Hematopoietic multipotent progenitor cell treated with erythropoietin and hydrocortisone succinate and interleukin-3 and kit ligand, for 8 days (in vitro differentiated cells): ENCODE results near the gene PDE10A.
"Not testable (repeated sequence)": the region's sequence is repeated elsewhere in the genome, so short reads cannot be mapped to it uniquely, and the experiment has no call there.

Source experiments
- DNase-seq: peaks from one replicate; pipeline ENCODE4 v3.0.0-alpha.2; 2015

PDE10A gene

DNA sequence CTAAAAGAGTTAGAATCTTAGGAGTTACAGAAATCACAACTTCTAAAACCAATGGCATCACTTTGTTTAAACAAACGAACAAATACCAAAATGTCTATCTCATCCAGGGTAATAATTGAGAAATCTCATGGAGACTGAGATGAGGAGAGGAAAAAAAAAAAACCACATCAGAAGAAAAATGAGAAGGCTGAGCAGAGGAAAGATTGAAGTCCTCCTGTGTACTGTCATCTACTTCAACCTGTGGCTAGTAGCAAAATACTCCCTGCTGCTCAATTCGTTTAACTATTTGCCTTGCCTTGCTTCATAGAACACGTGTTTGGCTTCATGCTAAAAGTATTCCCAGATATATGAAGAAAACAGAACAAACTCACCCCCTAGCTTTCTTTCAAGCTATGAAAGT, 143.7 kb downstream of the PDE10A start:
- no peak for DNase-seq

DNA sequence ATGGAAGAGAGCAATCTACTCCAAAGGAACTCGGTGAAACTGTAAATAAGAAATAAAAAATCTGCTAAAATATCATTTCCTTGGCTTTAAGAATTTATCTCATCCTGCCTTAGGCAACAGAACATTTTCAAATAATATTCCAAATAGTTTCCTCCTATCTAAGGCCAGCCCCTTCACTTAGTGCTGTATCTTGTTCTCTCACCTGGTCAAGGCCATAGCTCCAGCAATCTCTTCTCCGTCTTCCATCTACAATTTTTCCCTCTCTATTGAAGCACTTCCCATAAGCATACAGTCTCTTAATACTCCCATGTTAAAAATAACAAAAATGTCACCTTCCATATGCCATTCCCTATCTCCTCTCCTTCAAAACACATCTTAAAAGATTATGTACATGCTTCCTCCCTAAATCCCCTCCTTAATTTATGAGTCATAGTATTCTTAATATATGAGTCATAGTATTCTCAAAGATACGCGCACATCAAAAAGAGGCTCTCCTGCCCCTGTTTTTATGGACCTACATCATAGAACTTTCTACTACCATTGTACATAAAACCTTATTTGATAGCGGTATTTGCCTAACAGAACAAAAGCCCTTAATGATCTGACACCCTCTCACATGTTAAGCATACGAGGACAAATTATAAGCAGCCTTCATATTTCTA, 146.9 kb downstream of the PDE10A start:
- no peak for DNase-seq

DNA sequence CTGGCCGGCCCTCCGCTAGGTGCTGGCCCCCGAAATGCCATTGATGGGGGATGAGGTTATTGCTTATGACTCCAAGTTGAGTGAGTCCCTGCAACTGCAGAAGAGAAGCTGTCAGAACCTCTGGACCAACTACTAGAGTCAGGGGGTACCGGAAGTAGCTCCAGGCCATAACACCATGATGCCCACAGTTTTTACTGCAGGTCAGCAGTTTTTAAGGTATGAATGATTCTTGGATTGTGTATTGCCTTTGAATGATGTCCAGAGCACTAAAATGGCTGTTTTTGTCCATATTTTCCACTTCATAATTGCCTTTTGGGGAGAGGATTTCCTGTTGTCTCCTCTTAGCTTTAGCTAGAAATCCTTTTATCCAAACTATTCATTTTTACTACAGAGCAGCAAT, 148.4 kb downstream of the PDE10A start:
- no peak for DNase-seq

DNA sequence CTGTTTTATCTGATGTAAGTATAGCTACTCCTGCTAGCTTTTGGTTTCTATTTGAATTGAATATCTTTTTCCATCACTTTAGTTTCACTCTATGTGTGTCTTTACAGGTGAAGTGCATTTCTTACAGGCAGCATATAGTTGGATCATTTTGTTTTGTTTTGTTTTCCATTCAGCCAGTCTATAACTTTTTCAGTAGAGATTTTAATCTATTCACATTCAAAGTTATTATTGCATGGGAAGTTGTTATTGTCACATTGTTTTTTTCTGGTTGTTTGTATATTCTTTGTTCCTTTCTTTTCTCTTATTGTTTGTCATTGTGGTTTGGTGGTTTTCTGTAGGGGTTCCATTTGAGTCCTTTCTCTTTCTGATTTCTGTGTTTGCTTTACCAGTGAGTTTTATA, 151.2 kb downstream of the PDE10A start:
- no peak for DNase-seq

DNA sequence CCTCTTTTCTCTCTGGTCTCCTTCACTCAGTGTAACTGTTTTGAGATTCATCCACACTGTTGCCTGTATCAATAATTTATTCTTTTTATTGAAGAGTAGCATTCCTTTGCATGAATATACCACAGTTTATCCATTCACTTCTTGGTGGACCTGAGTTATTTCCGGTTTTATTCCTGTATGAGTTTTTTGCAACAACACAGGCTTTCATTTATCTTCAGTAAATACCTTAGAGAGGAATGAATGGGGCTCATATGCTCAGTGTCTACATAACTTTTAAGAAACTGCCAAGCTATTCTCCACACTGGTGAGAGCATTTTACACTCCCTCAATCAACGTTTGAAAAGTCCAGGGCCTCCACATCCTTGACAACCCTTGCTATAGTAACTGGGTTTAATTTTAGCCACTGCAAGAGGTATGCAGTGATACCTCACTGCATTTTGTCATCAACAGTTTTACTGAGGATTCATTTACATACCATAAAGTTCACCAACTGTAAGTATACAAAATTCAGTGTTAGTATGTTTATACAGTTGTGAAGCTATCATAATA, 154.6 kb downstream of the PDE10A start:
- no peak for DNase-seq

DNA sequence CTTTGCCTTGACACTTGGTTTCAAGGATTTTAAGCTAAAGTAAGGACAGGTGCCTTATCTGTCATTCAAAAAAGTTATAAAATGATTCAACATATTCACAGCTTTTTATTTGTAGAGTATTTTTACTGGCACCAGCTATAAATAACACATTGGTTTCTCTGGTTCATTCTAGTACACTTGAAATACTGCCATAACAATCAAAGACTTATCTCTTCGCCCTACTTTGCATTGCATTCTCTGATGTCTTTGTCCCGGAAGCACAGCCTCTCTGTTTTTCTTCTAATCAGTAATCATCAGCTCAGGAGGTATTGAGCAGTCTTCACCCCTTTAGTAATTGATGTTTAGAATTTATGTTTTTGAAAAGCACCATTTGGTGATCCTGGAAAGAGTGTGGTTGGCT, 156.4 kb downstream of the PDE10A start:
- DNase-seq, result no peak

DNA sequence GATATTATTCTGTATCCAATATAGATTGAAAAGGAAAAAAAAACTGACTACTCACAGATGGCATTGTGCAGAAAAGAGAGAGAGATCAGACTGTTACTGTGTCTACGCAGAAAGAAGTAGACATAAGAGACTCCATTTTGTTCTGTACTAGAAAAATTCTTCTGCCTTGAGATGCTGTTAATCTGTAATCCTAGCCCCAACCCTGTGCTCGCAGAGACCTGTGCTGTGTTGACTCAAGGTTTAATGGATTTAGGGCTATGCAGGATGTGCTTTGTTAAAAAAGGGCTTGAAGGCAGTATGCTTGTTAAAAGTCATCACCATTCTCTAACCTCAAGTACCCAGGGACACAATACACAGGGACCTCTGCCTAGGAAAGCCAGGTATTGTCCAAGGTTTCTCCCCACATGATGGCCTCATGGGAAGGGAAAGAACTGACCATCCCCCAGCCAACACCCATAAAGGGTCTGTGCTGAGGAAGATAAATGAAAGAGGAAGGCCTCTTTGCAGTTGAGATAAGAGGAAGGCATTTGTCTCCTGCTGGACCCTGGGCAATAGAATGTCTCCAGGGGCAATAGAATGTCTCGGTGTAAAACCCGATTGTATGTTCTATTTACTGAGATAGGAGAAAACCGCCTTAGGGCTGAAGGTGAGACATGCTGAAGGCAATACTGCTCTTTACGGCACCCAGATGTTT, 162.7 kb downstream of the PDE10A start:
- not testable (repeated sequence) for DNase-seq

DNA sequence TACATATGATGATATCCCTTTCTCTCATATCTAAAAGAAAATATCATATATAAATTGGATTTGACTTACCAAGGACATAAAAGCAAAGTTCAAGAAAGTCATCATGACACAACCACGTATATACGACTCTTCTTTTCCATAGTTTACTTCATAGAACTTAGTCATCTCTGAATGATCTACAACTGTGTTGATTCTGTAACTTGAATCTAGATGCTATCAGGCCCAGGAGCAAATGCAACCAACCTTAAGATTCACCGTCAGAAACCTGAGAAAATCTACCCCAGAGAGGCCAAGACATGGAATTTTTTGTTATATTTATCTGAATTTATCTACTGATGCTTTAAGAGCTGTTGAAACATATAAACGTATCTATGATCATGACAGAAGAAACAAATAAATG, 165.6 kb downstream of the PDE10A start:
- no peak for DNase-seq

DNA sequence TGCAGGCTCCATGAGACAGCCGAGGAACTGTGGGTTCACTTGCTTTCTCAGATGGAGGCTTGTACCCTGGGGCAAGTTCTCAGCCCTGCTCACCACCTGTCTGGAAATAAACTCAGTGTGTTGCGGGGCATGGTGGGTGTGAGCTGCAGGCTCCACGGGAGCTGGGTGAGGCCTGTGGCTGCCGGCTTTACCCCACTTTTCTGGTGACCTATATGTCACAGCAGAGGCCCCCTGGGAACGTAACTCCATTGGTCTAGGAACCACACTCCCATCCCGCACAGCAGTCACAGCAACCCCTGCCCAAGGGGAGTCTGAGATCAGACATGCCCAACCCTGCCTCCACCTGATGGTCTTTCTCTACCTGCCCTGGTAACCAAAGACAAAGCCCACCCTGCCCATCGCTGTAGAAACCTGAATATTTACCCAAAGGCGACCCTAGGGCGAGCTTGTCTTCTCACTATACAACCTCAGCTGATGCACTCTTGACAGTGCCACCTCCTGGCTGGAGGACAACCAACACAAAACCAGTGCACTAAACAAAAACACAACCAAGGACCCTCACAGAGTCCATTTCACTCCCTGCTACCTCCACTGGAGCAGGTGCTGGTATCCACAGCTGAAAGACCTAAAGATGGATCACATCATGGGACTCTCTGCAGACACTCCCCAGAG, 174.3 kb downstream of the PDE10A start:
- no peak for DNase-seq

DNA sequence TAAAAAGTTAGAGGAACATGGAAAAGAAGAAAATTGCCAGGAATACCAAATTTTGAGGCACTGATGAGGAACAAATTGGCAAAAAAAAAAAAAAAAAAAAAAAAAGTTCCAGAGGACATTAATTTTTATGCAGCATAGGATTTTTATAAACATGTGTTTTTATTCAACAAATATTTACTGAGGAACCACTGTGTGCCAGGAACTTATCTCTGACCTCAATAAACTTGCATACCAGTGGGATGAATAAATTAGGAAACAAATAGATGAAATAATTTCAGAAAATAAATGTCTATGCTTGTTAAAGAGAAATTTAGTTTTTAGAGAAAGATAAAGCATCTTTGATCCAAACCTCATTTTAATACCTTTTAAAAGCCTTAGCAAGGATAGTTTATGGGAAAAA, 175.1 kb downstream of the PDE10A start:
- DNase-seq, result no peak

DNA sequence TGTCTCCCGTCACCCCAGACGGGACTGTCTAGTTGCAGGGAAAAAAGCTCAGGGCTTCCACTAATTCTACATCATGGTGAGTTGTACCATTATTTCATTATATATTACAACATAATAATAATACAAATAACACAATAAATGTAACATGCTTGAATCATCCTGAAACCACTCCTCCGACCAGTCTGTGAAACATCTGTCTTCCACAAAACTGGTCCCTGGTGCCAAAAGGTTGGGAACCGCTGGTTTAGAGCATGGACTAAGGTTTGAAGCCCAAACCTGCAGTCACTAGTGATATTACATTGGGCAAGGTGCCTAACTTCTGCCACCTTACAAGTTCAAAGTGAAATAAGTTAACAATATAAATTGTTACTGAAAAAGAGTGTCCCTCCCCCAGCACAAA, 175.7 kb downstream of the PDE10A start:
- no peak for DNase-seq

DNA sequence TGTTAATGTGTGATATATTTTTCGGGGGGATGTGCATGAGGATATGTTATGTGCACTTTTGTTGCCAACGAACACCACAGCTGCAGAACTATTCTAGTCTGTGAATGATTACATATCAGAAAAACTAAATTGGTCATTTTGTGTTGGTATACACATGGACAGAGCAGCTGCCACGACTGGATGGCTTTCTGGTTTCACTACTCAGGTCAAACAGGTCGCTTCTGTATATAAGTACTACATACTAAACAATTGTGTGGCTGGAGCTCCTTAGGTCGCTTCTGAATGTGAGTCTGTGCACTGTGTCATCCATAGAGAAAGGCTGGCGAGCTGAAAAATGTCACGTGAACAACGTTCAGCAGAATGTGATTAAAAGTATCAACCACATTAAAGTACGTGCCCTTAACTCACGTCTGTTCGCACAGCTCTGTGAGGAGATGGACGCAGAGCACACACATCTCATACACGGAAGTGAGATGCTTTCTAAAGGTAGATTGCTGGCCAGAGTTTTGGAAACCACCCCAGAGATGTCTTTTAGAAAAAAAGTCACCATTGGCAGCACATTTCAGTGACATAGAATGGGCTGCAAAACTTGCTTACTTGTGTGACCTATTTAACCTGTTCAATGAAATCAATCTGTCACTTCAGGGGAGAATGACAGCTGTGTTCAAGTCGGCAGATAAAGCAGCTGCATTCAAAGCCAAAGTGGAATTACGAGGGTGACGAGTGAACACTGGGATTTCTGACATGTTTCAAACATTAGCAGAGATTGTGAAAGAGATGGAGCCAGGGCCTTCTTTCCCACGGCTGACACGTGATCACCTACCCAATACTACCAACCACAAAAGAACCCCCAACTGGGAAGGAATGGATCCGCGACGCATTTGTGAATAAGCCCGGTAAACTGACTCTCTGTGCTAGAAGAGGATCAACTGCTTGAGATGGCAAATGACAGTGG, 176.6 kb downstream of the PDE10A start:
- DNase-seq, result no peak

DNA sequence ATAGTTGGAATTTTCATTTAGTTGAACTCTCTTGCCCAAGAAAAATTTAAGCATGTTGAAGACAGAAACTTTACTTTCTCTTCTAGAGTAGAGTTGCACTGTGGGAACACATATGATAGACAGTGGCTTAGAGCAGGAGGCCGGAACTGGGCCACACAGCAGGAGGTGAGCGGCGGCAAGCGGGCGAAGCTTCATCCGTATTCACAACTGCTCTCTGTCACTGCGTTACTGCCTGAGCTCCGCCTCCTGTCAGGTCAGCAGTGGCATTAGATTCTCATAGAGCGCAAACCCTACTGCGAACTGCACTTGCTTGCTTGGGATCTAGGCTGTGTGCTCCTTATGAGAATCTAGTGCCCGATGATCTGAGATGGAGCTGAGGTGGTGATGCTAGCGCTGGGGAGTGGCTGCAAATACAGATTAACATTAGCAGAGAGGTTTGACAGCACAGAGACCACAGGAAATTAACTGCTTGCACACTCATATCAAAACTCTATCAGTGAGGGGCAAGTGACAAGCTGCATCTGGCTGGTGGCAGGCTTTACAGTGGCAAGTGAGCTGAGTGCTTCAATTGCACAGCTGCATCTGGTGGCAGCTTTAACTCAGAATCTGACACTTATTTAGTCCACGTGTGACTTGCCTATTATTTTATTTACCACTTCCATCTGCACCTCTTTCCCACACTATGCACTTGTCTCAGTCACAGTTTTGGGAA, 178.7 kb downstream of the PDE10A start:
- DNase-seq, result no peak

DNA sequence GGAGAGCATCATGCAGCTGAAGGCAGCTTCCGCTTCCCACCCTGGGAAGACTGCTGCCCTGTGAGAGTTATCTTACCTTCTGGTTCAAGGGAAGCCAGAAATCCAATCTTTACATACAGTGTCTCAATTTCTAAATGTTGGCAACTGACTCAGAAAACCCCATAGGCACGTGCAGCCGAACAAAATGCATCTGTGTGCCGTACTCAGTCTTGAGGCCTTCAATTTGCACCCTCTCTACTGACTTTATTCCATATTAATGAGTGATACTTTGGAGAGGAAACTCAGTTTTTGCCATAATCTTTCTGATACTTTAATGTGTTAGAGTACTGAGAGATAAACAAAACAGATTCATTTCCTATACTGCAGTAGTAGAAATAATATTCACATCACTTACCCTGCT, 181.1 kb downstream of the PDE10A start:
- no peak for DNase-seq

DNA sequence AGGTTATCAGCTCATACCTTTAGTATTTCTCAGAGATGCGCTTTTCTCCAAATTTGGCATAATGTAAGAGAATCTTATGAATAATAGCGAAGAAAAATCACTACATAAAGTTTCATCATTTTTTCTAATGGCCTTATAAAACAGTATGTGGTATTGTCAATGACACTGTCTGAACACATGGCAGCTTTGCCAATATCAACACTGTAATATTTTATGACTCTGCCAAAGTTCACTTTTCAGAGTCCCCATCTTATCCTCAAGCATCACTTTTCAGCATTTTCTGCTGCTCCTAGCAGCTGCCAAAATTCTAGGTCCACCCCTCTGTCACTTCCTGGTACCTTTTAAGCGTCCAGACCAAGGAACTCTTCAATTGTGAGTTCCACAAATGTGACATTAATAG, 182.1 kb downstream of the PDE10A start:
- DNase-seq, result no peak

DNA sequence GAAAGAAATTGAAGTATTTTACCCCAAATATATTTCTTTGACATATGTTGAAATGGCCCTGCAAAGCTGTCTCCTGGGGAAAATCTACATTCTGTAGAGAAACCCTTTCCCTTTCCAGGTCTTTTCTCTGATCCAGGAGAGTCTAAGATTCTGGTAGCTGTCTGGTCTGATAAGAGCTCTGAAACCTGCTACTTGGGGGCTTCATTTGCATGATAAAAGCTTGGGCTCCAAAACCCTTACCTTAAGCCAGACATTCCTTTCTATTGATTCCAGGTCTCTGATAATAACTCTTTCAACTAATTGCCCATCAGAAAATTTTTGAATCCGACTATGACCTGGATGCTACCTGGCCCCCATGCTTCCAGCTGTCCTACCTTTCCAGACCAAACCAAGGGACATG, 184.5 kb downstream of the PDE10A start:
- DNase-seq, result no peak

DNA sequence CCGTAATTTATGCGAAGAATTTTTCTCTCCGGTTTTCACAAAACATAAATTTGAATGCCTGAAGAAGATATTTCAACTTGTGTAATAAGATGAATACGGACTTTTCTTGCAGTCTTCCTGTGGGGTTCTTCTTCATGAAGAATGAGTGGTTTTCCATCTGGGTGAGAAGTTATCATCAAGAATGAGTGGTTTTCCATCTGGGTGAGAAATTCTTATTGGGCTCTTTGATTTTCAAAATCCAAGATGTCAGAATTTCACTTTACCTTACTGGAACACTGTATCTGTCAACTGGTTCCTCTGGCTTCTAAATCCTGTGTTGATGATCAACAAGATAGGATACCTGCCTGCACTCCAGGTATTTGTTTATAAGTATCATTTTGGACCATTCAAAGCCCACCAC, 193.6 kb downstream of the PDE10A start:
- no peak for DNase-seq

DNA sequence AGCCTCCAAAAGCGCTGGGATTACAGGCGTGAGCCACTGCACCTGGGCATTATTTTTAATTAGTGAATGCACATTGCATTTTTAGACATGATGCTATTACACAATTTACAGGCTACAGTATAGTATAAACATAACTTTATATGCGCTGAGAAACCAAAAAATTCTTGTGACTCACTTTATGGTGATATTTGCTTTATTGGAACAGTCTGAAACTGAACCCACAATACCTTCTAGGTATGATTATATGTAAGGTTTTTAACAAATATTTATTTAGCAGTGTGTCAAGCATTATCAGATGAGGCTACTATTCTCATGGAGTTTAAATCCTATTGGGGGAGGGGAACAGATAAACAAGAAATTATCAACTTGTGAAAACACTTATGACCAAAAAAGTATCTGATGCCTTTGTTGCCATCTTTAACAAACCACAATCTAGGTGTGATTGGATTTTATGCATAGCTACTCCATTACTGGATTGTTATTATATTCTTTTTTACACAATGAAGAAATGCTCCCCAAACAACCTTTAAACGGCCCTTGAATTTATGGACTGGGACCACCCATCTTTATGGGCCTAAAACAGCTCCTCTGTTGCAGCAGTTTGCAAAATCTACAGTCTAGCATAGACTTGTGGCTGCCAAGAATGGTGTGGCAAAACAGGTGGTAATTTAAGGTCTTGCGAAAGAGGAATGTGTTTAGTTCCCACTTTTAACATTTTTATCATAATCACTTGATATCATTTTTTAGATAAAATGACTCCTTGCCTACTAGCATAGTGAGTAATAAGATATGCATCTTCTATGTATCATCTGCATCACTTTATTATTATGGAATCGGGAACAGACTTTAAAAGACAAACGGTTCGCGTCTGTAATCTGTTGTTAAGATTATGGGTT, 194.5 kb downstream of the PDE10A start:
- no peak for DNase-seq

DNA sequence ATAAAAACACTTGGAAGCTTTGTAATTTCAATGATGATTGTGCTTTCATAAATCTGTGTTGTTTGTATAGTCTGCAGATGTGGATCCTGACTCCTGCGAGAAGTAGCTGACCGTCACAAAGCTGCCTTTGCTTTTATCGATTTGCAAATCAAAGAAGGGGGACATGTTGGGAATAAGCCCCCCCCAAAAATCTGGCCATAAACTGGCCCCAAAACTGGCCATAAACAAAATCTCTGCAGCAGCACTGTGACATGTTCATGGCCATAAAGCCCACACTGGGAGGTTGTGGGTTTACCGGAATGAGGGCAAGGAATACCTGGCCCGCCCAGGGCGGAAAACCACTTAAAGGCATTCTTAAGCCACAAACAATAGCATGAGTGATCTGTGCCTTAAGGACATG, 199.5 kb downstream of the PDE10A start:
- not testable (repeated sequence) for DNase-seq

DNA sequence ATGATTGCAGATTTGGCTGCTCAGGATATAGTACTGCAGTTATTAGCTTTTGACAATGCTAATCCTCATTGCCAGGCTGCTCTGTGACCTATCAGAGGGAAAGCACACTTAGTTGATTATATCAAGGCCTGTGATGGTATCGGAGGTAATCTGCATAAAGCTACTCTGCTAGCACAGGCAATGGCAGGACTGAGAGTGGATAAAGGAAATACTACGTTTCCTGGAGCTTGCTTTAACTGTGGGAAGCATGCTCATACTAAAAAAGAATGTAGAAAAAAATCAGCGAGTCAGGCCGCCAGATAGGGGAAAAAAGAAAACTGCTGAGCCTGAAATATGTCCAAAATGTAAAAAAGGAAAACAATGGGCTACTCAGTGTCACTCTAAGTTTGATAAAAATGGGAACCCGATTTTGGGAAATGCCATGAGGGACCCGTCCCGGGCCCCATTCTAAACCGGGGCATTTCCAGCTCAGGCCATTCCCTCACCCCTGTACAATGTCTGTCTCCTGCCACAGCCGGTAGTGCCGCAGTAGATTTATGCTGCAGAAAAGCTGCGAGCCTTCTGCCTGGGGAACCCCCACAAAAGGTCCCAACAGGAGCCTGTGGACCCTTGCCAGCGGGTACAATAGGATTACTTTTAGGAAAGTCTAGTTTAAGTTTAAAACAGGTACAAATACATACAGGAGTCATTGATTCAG, 203.3 kb downstream of the PDE10A start:
- DNase-seq, result not testable (repeated sequence)
